Measurements from ENCODE around the gene ZBTB9.

GRCh38 chr6:33490198-33490597 is 35.8 kb downstream of the ZBTB9 start:
- TF ChIP-seq CTCF (IDR thresholded peaks at IDR 0.05; ENCODE audit: low read length) (no peak), EZH2 (IDR thresholded peaks at IDR 0.05; ENCODE audit: borderline replicate concordance, low read length) (no peak)

Data from OCI-LY1 (cell line).